Breast epithelium (tissue), 4 donors: ENCODE measurements around the gene FHOD3. TPM values are rescaled to one million over a fixed set of nuclear protein-coding genes. Genes with fewer than 3 reads are reported as not detected.
A peak's percentile ranks its signal among the peaks of the same experiment; 100 is the strongest.

Source experiments
- DNase-seq, 2 donors: peaks; one replicate each; pipeline ENCODE4 v3.0.0-alpha.2; 2019; ENCODE audit warnings: low spot score in 2 of 2
- H3K27ac ChIP-seq, 2 donors: fragments of 200-600 bp; sonication (generic) in 1 of 2; one replicate each; pipeline ENCODE4 v1.5.1; 2016 to 2019; ENCODE audit warnings: mild to moderate bottlenecking in 1 of 2
- H3K27me3 ChIP-seq, 2 donors: fragments of 200-600 bp; sonication (generic) in 1 of 2; one replicate each; pipeline versions ENCODE4 v1.5.1 to v1.6.0; 2017 to 2019; ENCODE audit warnings: control low read depth in 1 of 2, mild to moderate bottlenecking in 1 of 2
- H3K36me3 ChIP-seq: fragments of 200-600 bp; one replicate; pipeline ENCODE4 v1.5.1; 2019
- H3K4me1 ChIP-seq, 2 donors: fragments of 200-600 bp; sonication (generic); one replicate each; pipeline ENCODE4 v1.5.1; 2016 to 2019; ENCODE audit warnings: control low read depth in 1 of 2
- H3K4me3 ChIP-seq, 3 donors: fragments of 200-600 bp; sonication (generic); 1 replicate in 2 of 3; 2 replicates in 1 of 3; pipeline ENCODE4 v1.5.1; 2016 to 2019; ENCODE audit warnings: mild to moderate bottlenecking in 3 of 3, moderate library complexity in 2 of 3
- H3K9me3 ChIP-seq, 2 donors: fragments of 200-600 bp; sonication (generic) in 1 of 2; one replicate each; pipeline ENCODE4 v1.5.1; 2016 to 2019; ENCODE audit warnings: control low read depth in 1 of 2
- POLR2A ChIP-seq: fragments of 450-650 bp; IDR thresholded peaks from one replicate; pipeline ENCODE4 v1.6.1; 2016; ENCODE audit warnings: antibody characterized with exemption, mild to moderate bottlenecking, moderate library complexity
- POLR2AphosphoS5 ChIP-seq, 3 donors: sonication (generic); formaldehyde crosslinking; IDR thresholded peaks; one replicate each; pipeline ENCODE4 v1.6.1; 2017; ENCODE audit warnings: antibody characterized with exemption in 3 of 3
- intact Hi-C: fragments of 100-400 bp; cut with DNase I; formaldehyde crosslinking; loops from one replicate; pipeline ENCODE4 v1.15.1; 2023; ENCODE audit warnings: low total_unique reads
- total RNA-seq, 3 donors: library from RNA; depleted of rRNA; stranded (reverse); fragments of >200 nt; gene quantifications; one replicate each; pipeline ENCODE4 v1.1.0, GENCODE V29; 2016
- TF ChIP-seq, protein P1 (sequence below), 3 donors: fragments of 450-650 bp; IDR thresholded peaks; one replicate each; pipeline ENCODE4 v1.5.1; 2016 to 2017; ENCODE audit warnings: antibody characterized with exemption in 3 of 3, mild to moderate bottlenecking in 3 of 3, moderate library complexity in 3 of 3

Gene FHOD3
- total RNA-seq, 3 donors from 2014 or later, result 1.9 to 13.1 (median 13.0) TPM

GRCh38 chr18:36580874-36581750 is 283.6 kb downstream of the FHOD3 start:
- Histone ChIP-seq H3K9me3 (no peaks in the 10 kb centered on the region), H3K27me3 (no peaks in the 10 kb centered on the region), H3K4me1 (peaks cover 0 to 5% of the 10 kb centered on the region in 2 donors), H3K27ac (peak overlapping the region; percentile 87 to 90), H3K4me3 (no peak overlapping the region), H3K36me3 (no peaks in the 10 kb centered on the region)
- peak in 1 of 2 donors; percentile 42 for DNase-seq
- no peak for TF ChIP-seq POLR2A
- TF ChIP-seq, protein P1, sequence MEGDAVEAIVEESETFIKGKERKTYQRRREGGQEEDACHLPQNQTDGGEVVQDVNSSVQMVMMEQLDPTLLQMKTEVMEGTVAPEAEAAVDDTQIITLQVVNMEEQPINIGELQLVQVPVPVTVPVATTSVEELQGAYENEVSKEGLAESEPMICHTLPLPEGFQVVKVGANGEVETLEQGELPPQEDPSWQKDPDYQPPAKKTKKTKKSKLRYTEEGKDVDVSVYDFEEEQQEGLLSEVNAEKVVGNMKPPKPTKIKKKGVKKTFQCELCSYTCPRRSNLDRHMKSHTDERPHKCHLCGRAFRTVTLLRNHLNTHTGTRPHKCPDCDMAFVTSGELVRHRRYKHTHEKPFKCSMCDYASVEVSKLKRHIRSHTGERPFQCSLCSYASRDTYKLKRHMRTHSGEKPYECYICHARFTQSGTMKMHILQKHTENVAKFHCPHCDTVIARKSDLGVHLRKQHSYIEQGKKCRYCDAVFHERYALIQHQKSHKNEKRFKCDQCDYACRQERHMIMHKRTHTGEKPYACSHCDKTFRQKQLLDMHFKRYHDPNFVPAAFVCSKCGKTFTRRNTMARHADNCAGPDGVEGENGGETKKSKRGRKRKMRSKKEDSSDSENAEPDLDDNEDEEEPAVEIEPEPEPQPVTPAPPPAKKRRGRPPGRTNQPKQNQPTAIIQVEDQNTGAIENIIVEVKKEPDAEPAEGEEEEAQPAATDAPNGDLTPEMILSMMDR (IDR thresholded peaks at IDR 0.05), result no peak
- no peak for TF ChIP-seq POLR2AphosphoS5 (IDR thresholded peaks at IDR 0.05)
- intact Hi-C loops, result no loop called here

DNA sequence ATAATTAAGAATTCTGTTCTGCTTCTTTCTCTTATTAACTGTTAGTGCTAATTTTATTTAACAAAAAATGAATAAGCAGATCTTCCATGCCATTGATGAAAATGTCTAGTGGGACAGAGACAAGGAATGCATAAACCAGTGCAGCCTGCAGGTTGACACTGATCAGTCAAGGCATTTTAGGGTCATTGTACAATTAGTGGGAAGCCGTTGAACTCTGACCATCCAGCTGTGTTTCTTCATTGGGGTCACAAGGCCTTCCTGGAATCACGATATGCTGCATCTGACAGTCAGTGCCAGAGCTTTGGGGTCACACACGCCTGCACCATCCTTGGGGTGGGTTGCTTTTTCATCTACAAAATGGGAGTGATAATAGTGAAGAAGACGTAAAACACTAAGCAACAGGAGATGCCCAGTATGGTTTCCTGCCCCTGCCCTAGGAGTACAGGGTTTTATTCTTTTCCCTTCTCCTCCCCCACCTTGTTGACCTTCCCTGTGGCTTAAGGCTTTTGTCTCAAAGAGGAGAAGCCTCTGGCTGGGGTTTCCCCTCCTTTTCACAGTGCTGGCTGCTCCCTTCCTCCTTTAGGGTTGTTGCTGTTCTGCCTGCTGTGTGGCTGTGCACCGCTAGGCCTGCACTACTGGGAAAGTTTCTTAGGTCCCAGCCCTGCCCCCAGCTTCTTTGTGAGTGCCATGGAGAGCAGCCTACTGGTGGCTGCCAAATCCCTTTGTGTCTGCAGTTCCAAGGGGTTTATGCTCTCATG is 285.7 kb downstream of the FHOD3 start:
- Histone ChIP-seq H3K36me3 (no peaks in the 10 kb centered on the region), H3K27me3 (no peaks in the 10 kb centered on the region), H3K4me1 (peaks cover 0 to 5% of the 10 kb centered on the region in 2 donors), H3K4me3 (no peak overlapping the region), H3K27ac (peak overlapping the region; percentile 46 to 48), H3K9me3 (no peaks in the 10 kb centered on the region)
- no peak for DNase-seq
- intact Hi-C loops, result no loop called here
- no peak for TF ChIP-seq POLR2AphosphoS5 (IDR thresholded peaks at IDR 0.05)
- no peak for TF ChIP-seq POLR2A
- TF ChIP-seq, protein P1 (IDR thresholded peaks at IDR 0.05), result no peak

GRCh38 chr18:36589857-36590543 is 292.5 kb downstream of the FHOD3 start:
- Histone ChIP-seq H3K9me3 (no peaks in the 10 kb centered on the region), H3K27me3 (no peaks in the 10 kb centered on the region), H3K27ac (peak overlapping the region; percentile 83 to 87), H3K36me3 (no peaks in the 10 kb centered on the region), H3K4me1 (no peaks in the 10 kb centered on the region), H3K4me3 (no peak overlapping the region)
- TF ChIP-seq, protein P1 (IDR thresholded peaks at IDR 0.05), result no peak
- TF ChIP-seq POLR2A (no peak), POLR2AphosphoS5 (IDR thresholded peaks at IDR 0.05) (no peak)
- no peak for DNase-seq
- intact Hi-C loops, result no loop called here

DNA sequence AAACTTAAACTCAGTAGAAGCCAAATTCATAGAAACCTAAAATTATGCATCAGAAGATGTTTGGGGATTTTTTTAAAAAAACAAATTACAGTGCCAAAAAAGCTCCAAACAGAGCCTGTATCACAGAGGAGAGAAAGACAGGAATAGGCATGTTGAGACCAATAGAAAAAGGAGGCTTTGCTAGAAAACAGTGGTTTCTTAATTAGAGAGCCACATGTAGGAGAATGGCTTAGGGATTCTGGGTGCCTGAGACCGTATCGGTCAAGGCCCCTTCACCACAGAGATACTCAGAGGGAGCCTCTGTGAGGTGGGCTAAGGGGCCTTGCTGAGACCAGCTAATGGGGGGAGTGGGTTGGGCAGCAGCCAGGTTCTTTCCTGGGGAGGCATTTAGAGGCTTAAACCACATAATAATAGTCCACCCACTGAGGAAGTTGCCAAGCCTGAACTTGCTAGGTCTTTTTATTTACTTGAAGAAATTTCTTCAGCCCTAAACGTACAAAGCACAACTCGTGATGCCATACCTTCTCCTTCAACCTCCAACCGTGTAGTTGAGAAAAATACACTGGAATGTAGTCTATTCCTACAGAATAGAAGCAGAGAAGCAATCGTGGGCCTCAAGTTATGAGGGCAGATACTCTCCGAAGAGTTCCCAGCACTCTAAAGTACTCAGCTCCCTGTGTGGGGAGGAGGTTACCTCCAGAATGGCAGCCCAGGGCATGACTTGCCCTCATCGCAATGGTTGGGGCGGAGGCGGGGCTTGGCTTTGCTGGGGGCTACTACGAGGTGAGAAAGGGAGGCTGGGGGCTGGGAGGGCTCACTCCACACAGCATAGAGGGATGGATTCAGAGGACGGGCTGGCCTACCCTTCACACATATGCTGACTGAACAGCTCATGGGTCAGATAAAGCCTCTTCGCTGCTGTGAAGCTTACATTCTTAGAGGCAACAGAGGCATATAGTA is 293.4 kb downstream of the FHOD3 start:
- H3K27me3 ChIP-seq, result no peaks in the 10 kb centered on the region
- no peak for DNase-seq
- H3K4me1 ChIP-seq, result no peaks in the 10 kb centered on the region
- intact Hi-C loops, result no loop called here
- H3K36me3 ChIP-seq, result no peaks in the 10 kb centered on the region
- H3K4me3 ChIP-seq, result no peak overlapping the region
- no peak for TF ChIP-seq POLR2AphosphoS5 (IDR thresholded peaks at IDR 0.05)
- TF ChIP-seq, protein P1 (IDR thresholded peaks at IDR 0.05), result no peak
- no peak for TF ChIP-seq POLR2A
- H3K9me3 ChIP-seq, result no peaks in the 10 kb centered on the region
- H3K27ac ChIP-seq, result peak overlapping the region; percentile 87 to 92
